DOHH2 (cell line): ENCODE measurements around the gene CIC.

ENCODE experiments used
- H3F3A ChIP-seq: fragments of 200-600 bp; sonication (generic), shearing (Covaris generic); 2 replicates; pipeline ENCODE4 v1.6.0; 2016; ENCODE audit warnings: antibody characterized with exemption, mild to moderate bottlenecking; ENCODE audit not compliant: control insufficient read depth, insufficient read depth
- H3K27ac ChIP-seq: fragments of 200-600 bp; sonication (generic); 2 replicates; pipeline ENCODE4 v1.5.1; 2014; ENCODE audit warnings: low read depth, mild to moderate bottlenecking, low read length, moderate library complexity
- H3K27me3 ChIP-seq: fragments of 200-600 bp; sonication (generic); 2 replicates; pipeline ENCODE4 v1.6.1; 2014; ENCODE audit warnings: mild to moderate bottlenecking, low read length, mixed read lengths; ENCODE audit not compliant: control insufficient read depth
- H3K36me3 ChIP-seq: fragments of 200-600 bp; sonication (generic); 2 replicates; pipeline ENCODE4 v1.6.1; 2014; ENCODE audit warnings: mild to moderate bottlenecking, low read length, moderate library complexity, mixed read lengths; ENCODE audit not compliant: control insufficient read depth
- H3K4me1 ChIP-seq: fragments of 200-600 bp; sonication (generic); 2 replicates; pipeline ENCODE4 v1.6.1; 2014; ENCODE audit warnings: mild to moderate bottlenecking, low read length, mixed read lengths; ENCODE audit not compliant: control insufficient read depth
- H3K4me2 ChIP-seq: fragments of 200-600 bp; sonication (generic); 2 replicates; pipeline ENCODE4 v1.6.0; 2014; ENCODE audit warnings: mild to moderate bottlenecking, low read length, moderate library complexity
- H3K4me3 ChIP-seq: fragments of 200-600 bp; sonication (generic); 2 replicates; pipeline ENCODE4 v1.5.1; 2014; ENCODE audit warnings: mild to moderate bottlenecking, low read length, mixed read lengths
- H3K79me2 ChIP-seq: fragments of 200-600 bp; sonication (generic); 2 replicates; pipeline ENCODE4 v1.6.1; 2014; ENCODE audit warnings: mild to moderate bottlenecking, low read length, mixed read lengths; ENCODE audit not compliant: control insufficient read depth
- H3K9me2 ChIP-seq: fragments of 200-600 bp; sonication (generic); replicated peaks from 2 replicates; pipeline ENCODE4 v1.6.1; 2014; ENCODE audit warnings: mild to moderate bottlenecking, low read length, mixed read lengths; ENCODE audit not compliant: control insufficient read depth
- H3K9me3 ChIP-seq: fragments of 200-600 bp; sonication (generic); 2 replicates; pipeline ENCODE4 v1.6.1; 2014; ENCODE audit warnings: antibody characterized with exemption, low read length, mixed read lengths; ENCODE audit not compliant: control insufficient read depth, insufficient read depth
- H4K20me1 ChIP-seq: fragments of 200-600 bp; sonication (generic); 2 replicates; pipeline ENCODE4 v1.6.0; 2014; ENCODE audit warnings: low read depth, mild to moderate bottlenecking, antibody characterized with exemption, low read length, moderate library complexity; ENCODE audit not compliant: control insufficient read depth, insufficient read depth
- CTCF ChIP-seq: fragments of 200-600 bp; sonication (generic); IDR thresholded peaks from one replicate; pipeline ENCODE4 v1.5.1; 2014; ENCODE audit warnings: antibody characterized with exemption, mild to moderate bottlenecking, low read depth, low read length; ENCODE audit not compliant: poor library complexity, severe bottlenecking
- EZH2phosphoT487 ChIP-seq: fragments of 200-600 bp; sonication (generic); IDR thresholded peaks from 2 replicates; pipeline ENCODE4 v1.6.1; 2017; ENCODE audit warnings: borderline replicate concordance, mild to moderate bottlenecking, antibody characterized with exemption, low read length, moderate library complexity, mixed read lengths

CIC gene

GRCh38 chr19:42242512-42243409 lies 26.3 kb upstream of the CIC start, which contains the start of gene GSK3A:
Gene GSK3A, minus strand, starts transcription at chr19:42242602. Its CDS starts 137 bp downstream, at chr19:42242465.
- peaks cover 52% of the 10 kb centered on the region for H3K79me2 ChIP-seq
- H4K20me1 ChIP-seq: no peaks in the 10 kb centered on the region
- TF ChIP-seq CTCF: no peak
- H3K4me1 ChIP-seq: peaks cover 34% of the 10 kb centered on the region
- peak within 1 kb of the TSS; percentile 89 for H3K4me2 ChIP-seq
- peaks cover 22% of the 10 kb centered on the region for H3F3A ChIP-seq
- peak within 1 kb of the TSS; percentile 88 for H3K4me3 ChIP-seq
- no peaks in the 10 kb centered on the region for H3K27me3 ChIP-seq
- H3K9me2 ChIP-seq: no peaks in the 10 kb centered on the region
- H3K27ac ChIP-seq: peak within 1 kb of the TSS; percentile 73
- H3K36me3 ChIP-seq: peaks cover 33% of the 10 kb centered on the region
- no peaks in the 10 kb centered on the region for H3K9me3 ChIP-seq

- H3K9me3 ChIP-seq: no peaks in the 10 kb centered on the region
- peaks cover 30% of the 10 kb centered on the region for H3K4me1 ChIP-seq
- H3K4me3 ChIP-seq: peak overlapping the region; percentile 88
- H3K27ac ChIP-seq: peak overlapping the region; percentile 73
- peaks cover 40% of the 10 kb centered on the region for H3K79me2 ChIP-seq
- TF ChIP-seq EZH2phosphoT487 (no peak), CTCF (peak; percentile 81)
- H4K20me1 ChIP-seq: no peaks in the 10 kb centered on the region
- H3K4me2 ChIP-seq: peak overlapping the region; percentile 89
- no peaks in the 10 kb centered on the region for H3K9me2 ChIP-seq
- peaks cover 34% of the 10 kb centered on the region for H3K36me3 ChIP-seq
- peaks cover 22% of the 10 kb centered on the region for H3F3A ChIP-seq
- no peaks in the 10 kb centered on the region for H3K27me3 ChIP-seq
These were observed 24.5 kb upstream of the CIC start for GRCh38 chr19:42244347-42245220.

- H3K9me2 ChIP-seq: no peaks in the 10 kb centered on the region
- H3F3A ChIP-seq: peaks cover 22% of the 10 kb centered on the region
- peaks cover 23% of the 10 kb centered on the region for H3K4me1 ChIP-seq
- peak overlapping the region; percentile 89 for H3K4me2 ChIP-seq
- H3K27me3 ChIP-seq: no peaks in the 10 kb centered on the region
- peaks cover 34% of the 10 kb centered on the region for H3K36me3 ChIP-seq
- no peaks in the 10 kb centered on the region for H4K20me1 ChIP-seq
- TF ChIP-seq EZH2phosphoT487 (no peak), CTCF (no peak)
- H3K79me2 ChIP-seq: peaks cover 40% of the 10 kb centered on the region
- no peaks in the 10 kb centered on the region for H3K9me3 ChIP-seq
- peak overlapping the region; percentile 73 for H3K27ac ChIP-seq
- peak overlapping the region; percentile 88 for H3K4me3 ChIP-seq
These were observed 23.8 kb upstream of the CIC start for GRCh38 chr19:42245231-42245630.
